Aortic smooth muscle cell (primary cell): Measurements from ENCODE around the gene ODF2. TPM values are rescaled to one million over a fixed set of nuclear protein-coding genes. Genes with fewer than 3 reads are reported as not detected.

ENCODE experiments used
- total RNA-seq: library from RNA; depleted of rRNA; stranded (reverse); fragments of >200 nt; gene quantifications from 2 replicates; pipeline ENCODE4 v1.2.3, GENCODE V29; 2014

The ODF2 gene
- 38.3 and 52.2 TPM in 2 replicates for total RNA-seq

GRCh38 chr9:128455849-128456612, at the start of gene ODF2:
ODF2 (plus strand) TSS chr9:128456006; CDS start chr9:128456092, 86 bp downstream.

GRCh38 chr9:128420651-128421481, 34.9 kb upstream of the ODF2 start, which contains the start of gene CERCAM:
CERCAM (plus strand) TSS chr9:128420857; CDS start chr9:128420878, 21 bp downstream.

GRCh38 chr9:128504485-128505413, 48.9 kb downstream of the ODF2 start, which contains the start of gene GLE1:
GLE1 (plus strand) TSS chr9:128504719; CDS start chr9:128504806, 87 bp downstream.

Other genes starting within 250 kb of the ODF2 start
- 175 and 190 TPM in 2 replicates for gene GOLGA2, start 180.0 kb upstream of the ODF2 start, total RNA-seq
- gene SWI5, start 179.7 kb upstream of the ODF2 start, total RNA-seq: 43.5 and 48.9 TPM in 2 replicates
- gene TRUB2, start 133.6 kb upstream of the ODF2 start, total RNA-seq: 20.2 and 22.5 TPM in 2 replicates
- 20.6 and 22.8 TPM in 2 replicates for gene COQ4, start 133.2 kb upstream of the ODF2 start, total RNA-seq
- 18.6 and 21.1 TPM in 2 replicates for gene SLC27A4, start 115.5 kb upstream of the ODF2 start, total RNA-seq
- gene URM1, start 84.6 kb upstream of the ODF2 start, total RNA-seq: 32.2 and 40.7 TPM in 2 replicates
- gene CERCAM, start 35.1 kb upstream of the ODF2 start, total RNA-seq: 67.5 and 84.1 TPM in 2 replicates
- 21.6 and 27.0 TPM in 2 replicates for gene GLE1, start 48.7 kb downstream of the ODF2 start, total RNA-seq
- gene SPTAN1, start 96.6 kb downstream of the ODF2 start, total RNA-seq: 514 and 596 TPM in 2 replicates
- 56.8 and 67.6 TPM in 2 replicates for gene DYNC2I2, start 200.8 kb downstream of the ODF2 start, total RNA-seq
- gene SET, start 233.2 kb downstream of the ODF2 start, total RNA-seq: 652 and 693 TPM in 2 replicates
- 2.8 TPM in 2 replicates for gene PKN3, start 246.5 kb downstream of the ODF2 start, total RNA-seq